ENCODE results near the gene LENEP.

LENEP gene

GRCh38 chr1:155040358-155041093 lies 47.1 kb downstream of the LENEP start:
- DNase-seq (ENCODE audit: low spot score): no peak
- H3K27ac ChIP-seq: no peak overlapping the region
- no peak for TF ChIP-seq CTCF (IDR thresholded peaks at IDR 0.05)
- no peak overlapping the region for H3K4me3 ChIP-seq

GRCh38 chr1:155042789-155043188 lies 49.4 kb downstream of the LENEP start:
- TF ChIP-seq CTCF (IDR thresholded peaks at IDR 0.05): no peak
- DNase-seq (ENCODE audit: low spot score): no peak
- no peak overlapping the region for H3K4me3 ChIP-seq
- no peak overlapping the region for H3K27ac ChIP-seq

- no peak for TF ChIP-seq CTCF (IDR thresholded peaks at IDR 0.05)
- no peak for DNase-seq (ENCODE audit: low spot score)
- no peak overlapping the region for H3K27ac ChIP-seq
- no peak overlapping the region for H3K4me3 ChIP-seq
These were observed 49.9 kb downstream of the LENEP start for GRCh38 chr1:155043301-155043702.

GRCh38 chr1:155043793-155044192 lies 50.4 kb downstream of the LENEP start:
- no peak overlapping the region for H3K4me3 ChIP-seq
- TF ChIP-seq CTCF (IDR thresholded peaks at IDR 0.05): no peak
- no peak for DNase-seq (ENCODE audit: low spot score)
- no peak overlapping the region for H3K27ac ChIP-seq
